Occipital lobe (tissue), 2 donors: ENCODE results near the gene TOM1L2. TPM values are rescaled to one million over a fixed set of nuclear protein-coding genes. Genes with fewer than 3 reads are reported as not detected.

ENCODE experiments used
- DNase-seq: peaks from one replicate; lab custom pipeline; 2025; lab: John Stamatoyannopoulos, UW
- total RNA-seq: library from RNA; depleted of rRNA; stranded (reverse); fragments of >200 nt; gene quantifications from one replicate; pipeline ENCODE4 v1.2.3, GENCODE V29; 2014

Gene TOM1L2
- total RNA-seq, 1 donor from 2014 or later = 17.8 TPM

- no peak for DNase-seq
These were observed 72.7 kb downstream of the TOM1L2 start for GRCh38 chr17:17899486-17899885.

GRCh38 chr17:17898673-17899072, 73.5 kb downstream of the TOM1L2 start:
- no peak for DNase-seq

- no peak for DNase-seq
These were observed 74.8 kb downstream of the TOM1L2 start for GRCh38 chr17:17897442-17897841.

- no peak for DNase-seq
These were observed 75.5 kb downstream of the TOM1L2 start for GRCh38 chr17:17896746-17897145.

GRCh38 chr17:17893801-17894644, 78.2 kb downstream of the TOM1L2 start:
- DNase-seq = no peak

GRCh38 chr17:17892731-17893130, 79.5 kb downstream of the TOM1L2 start:
- no peak for DNase-seq

GRCh38 chr17:17892009-17892408, 80.2 kb downstream of the TOM1L2 start:
- DNase-seq = no peak

GRCh38 chr17:17890773-17891759, 81.1 kb downstream of the TOM1L2 start:
- no peak for DNase-seq

- DNase-seq = no peak
These were observed 82.3 kb downstream of the TOM1L2 start for GRCh38 chr17:17889922-17890321.

GRCh38 chr17:17888821-17889220, 83.4 kb downstream of the TOM1L2 start:
- no peak for DNase-seq

- DNase-seq = no peak
These were observed 83.8 kb downstream of the TOM1L2 start for GRCh38 chr17:17888371-17888770.

GRCh38 chr17:17887752-17888304, 84.4 kb downstream of the TOM1L2 start:
- no peak for DNase-seq

GRCh38 chr17:17886726-17887125, 85.5 kb downstream of the TOM1L2 start:
- DNase-seq = no peak

GRCh38 chr17:17886226-17886625, 86.0 kb downstream of the TOM1L2 start:
- DNase-seq = no peak

GRCh38 chr17:17884391-17885357, 87.5 kb downstream of the TOM1L2 start:
- DNase-seq = peak; percentile 58

GRCh38 chr17:17883801-17884200, 88.4 kb downstream of the TOM1L2 start:
- no peak for DNase-seq

GRCh38 chr17:17882082-17882581, 90.1 kb downstream of the TOM1L2 start:
- no peak for DNase-seq

GRCh38 chr17:17880577-17881196, 91.5 kb downstream of the TOM1L2 start:
- no peak for DNase-seq

- peak; percentile 42 for DNase-seq
These were observed 94.5 kb downstream of the TOM1L2 start for GRCh38 chr17:17877529-17878358.
